Stimulated activated CD8-positive, alpha-beta memory T cell treated with anti-CD3 and anti-CD28 coated beads, Interleukin-4, amount 100 ng/mL, for 4 hours (primary cell): Measurements from ENCODE around the gene CCND2.

ENCODE experiments used
- DNase-seq, 2 donors: peaks; one replicate each; pipeline ENCODE4 v3.0.0-alpha.2; 2020; ENCODE audit warnings: low read depth in 2 of 2, low spot score in 1 of 2

The CCND2 gene

GRCh38 chr12:4275870-4276301 is 2.3 kb downstream of the CCND2 start:
- no peak for DNase-seq

GRCh38 chr12:4276524-4277204 is 3.1 kb downstream of the CCND2 start:
- DNase-seq, result peak; percentile 68 to 73

GRCh38 chr12:4277205-4277543 is 3.6 kb downstream of the CCND2 start:
- DNase-seq, result no peak

GRCh38 chr12:4277857-4278256 is 4.3 kb downstream of the CCND2 start:
- no peak for DNase-seq

GRCh38 chr12:4278329-4279197 is 5.0 kb downstream of the CCND2 start:
- DNase-seq, result no peak

- no peak for DNase-seq
Measured at GRCh38 chr12:4279198-4279690, 5.7 kb downstream of the CCND2 start.

GRCh38 chr12:4280351-4281163 is 7.0 kb downstream of the CCND2 start:
- no peak for DNase-seq

GRCh38 chr12:4281173-4281654 is 7.7 kb downstream of the CCND2 start:
- no peak for DNase-seq

GRCh38 chr12:4282103-4282891 is 8.7 kb downstream of the CCND2 start:
- no peak for DNase-seq

- DNase-seq, result no peak
Measured at GRCh38 chr12:4282892-4283511, 9.4 kb downstream of the CCND2 start.

- DNase-seq, result no peak
Measured at GRCh38 chr12:4283512-4284255, 10.1 kb downstream of the CCND2 start.

GRCh38 chr12:4284306-4284705 is 10.7 kb downstream of the CCND2 start:
- DNase-seq, result no peak

GRCh38 chr12:4285070-4285469 is 11.5 kb downstream of the CCND2 start:
- no peak for DNase-seq

- no peak for DNase-seq
Measured at GRCh38 chr12:4286228-4286627, 12.7 kb downstream of the CCND2 start.

- DNase-seq, result no peak
Measured at GRCh38 chr12:4286771-4287317, 13.3 kb downstream of the CCND2 start.

GRCh38 chr12:4287325-4288211 is 14.0 kb downstream of the CCND2 start:
- DNase-seq, result no peak

- no peak for DNase-seq
Measured at GRCh38 chr12:4288296-4289131, 15.0 kb downstream of the CCND2 start.
